MCF 10A (cell line): ENCODE results near the gene TIAL1. TPM values are rescaled to one million over a fixed set of nuclear protein-coding genes. Genes with fewer than 3 reads are reported as not detected.

Experiments used
- BruUV-seq: library from RNA; stranded (reverse); fragments of 400-500 nt; replicated peaks from 2 replicates; lab custom pipeline; 2021; lab: Mats Ljungman, UMichigan
- CTCF ChIA-PET: fragments of 300-600 bp; sonication (Branson Sonifier 250); formaldehyde crosslinking; extraction: SDS; loops from one replicate; lab custom pipeline; 2021; ENCODE audit warnings: antibody characterized with exemption, inconsistent platforms; lab: Yijun Ruan, JAX
- POLR2A ChIA-PET: fragments of 300-600, 350-650 bp; sonication (Branson Sonifier 250); formaldehyde crosslinking; extraction: SDS; loops from one replicate; lab custom pipeline; 2020; ENCODE audit warnings: antibody characterized with exemption, inconsistent platforms; lab: Yijun Ruan, JAX
- DNase-seq: peaks from one replicate; pipeline ENCODE4 v3.0.0-alpha.2; 2018; ENCODE audit not compliant: unreplicated experiment
- H3K27ac Mint-ChIP-seq: one replicate; pipeline ENCODE4 v1.8.0; 2022; ENCODE audit warnings: mild to moderate bottlenecking, low read depth, mixed read lengths; ENCODE audit not compliant: unreplicated experiment
- H3K27me3 Mint-ChIP-seq: one replicate; pipeline ENCODE4 v1.8.0; 2022; ENCODE audit warnings: mixed read lengths; ENCODE audit not compliant: insufficient read depth, unreplicated experiment
- H3K36me3 Mint-ChIP-seq: one replicate; pipeline ENCODE4 v1.8.0; 2022; ENCODE audit warnings: mild to moderate bottlenecking, moderate library complexity, mixed read lengths; ENCODE audit not compliant: insufficient read depth, unreplicated experiment
- H3K4me1 Mint-ChIP-seq: one replicate; pipeline ENCODE4 v1.8.0; 2022; ENCODE audit warnings: mixed read lengths; ENCODE audit not compliant: insufficient read depth, unreplicated experiment
- H3K4me3 Mint-ChIP-seq: one replicate; pipeline ENCODE4 v1.8.0; 2022; ENCODE audit warnings: mild to moderate bottlenecking, moderate library complexity, mixed read lengths; ENCODE audit not compliant: unreplicated experiment
- H3K9me3 Mint-ChIP-seq: one replicate; pipeline ENCODE4 v1.8.0; 2022; ENCODE audit warnings: mixed read lengths; ENCODE audit not compliant: unreplicated experiment
- intact Hi-C: fragments of 100-400 bp; cut with micrococcal nuclease; formaldehyde crosslinking; loops from 2 replicates; pipeline ENCODE4 v1.14.1; 2022
- total RNA-seq: library from RNA; stranded (reverse); gene quantifications from 2 replicates; pipeline ENCODE4 v1.2.3, GENCODE V29; 2022
- TF ChIP-seq, protein P1 (sequence below): fragments of 200-600 bp; IDR thresholded peaks from one replicate; pipeline ENCODE4 v1.8.0; 2022; ENCODE audit warnings: antibody characterized with exemption, mild to moderate bottlenecking; ENCODE audit not compliant: unreplicated experiment

Gene TIAL1
- total RNA-seq, 1 experiment from 2014 or later = 149 TPM

DNA sequence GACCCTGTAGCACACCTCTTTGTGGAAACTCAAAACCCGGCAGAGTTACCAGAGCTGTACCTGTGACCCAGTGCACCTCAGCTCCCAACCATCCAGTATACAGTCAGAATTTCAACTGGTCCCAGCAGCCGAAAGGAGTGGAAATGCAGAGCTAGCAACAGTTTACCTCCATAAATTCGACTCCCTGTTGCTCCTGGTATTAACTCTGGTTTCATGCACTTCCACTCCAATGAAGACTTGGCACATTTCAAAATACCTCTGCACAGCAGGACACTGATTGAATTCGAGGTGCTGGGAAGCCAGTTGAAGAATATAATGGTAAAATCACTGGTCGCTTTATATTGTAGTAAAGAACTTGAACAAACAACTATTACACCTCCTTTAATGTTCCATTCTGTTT, 17.9 kb upstream of the TIAL1 start:
- CTCF ChIA-PET = interaction anchor here (1.3 kb wide), 1 partner anchor 245 kb away, joined by 3 read pairs; no protein-coding TSS in a partner anchor

DNA sequence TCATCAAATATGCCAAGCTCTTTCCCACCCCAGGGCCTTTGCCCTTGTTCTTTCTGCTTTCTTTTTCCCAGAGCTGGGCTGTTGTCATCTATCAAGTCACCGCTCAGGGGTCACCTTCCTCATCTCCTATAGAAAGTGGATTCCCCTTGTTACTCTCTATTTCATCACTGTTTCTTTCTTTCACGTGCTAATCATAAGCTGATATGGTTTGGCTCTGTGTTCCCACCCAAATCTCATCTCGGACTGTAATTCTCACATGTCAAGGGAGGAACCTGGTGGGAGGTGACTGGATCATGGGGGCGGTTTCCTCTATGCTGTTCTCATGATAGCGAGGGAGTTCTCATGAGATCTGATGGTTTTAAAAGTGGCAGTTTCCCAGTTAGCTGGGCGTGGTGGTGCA, 17.0 kb upstream of the TIAL1 start:
- TF ChIP-seq, protein P1, sequence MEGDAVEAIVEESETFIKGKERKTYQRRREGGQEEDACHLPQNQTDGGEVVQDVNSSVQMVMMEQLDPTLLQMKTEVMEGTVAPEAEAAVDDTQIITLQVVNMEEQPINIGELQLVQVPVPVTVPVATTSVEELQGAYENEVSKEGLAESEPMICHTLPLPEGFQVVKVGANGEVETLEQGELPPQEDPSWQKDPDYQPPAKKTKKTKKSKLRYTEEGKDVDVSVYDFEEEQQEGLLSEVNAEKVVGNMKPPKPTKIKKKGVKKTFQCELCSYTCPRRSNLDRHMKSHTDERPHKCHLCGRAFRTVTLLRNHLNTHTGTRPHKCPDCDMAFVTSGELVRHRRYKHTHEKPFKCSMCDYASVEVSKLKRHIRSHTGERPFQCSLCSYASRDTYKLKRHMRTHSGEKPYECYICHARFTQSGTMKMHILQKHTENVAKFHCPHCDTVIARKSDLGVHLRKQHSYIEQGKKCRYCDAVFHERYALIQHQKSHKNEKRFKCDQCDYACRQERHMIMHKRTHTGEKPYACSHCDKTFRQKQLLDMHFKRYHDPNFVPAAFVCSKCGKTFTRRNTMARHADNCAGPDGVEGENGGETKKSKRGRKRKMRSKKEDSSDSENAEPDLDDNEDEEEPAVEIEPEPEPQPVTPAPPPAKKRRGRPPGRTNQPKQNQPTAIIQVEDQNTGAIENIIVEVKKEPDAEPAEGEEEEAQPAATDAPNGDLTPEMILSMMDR = no peak
- H3K4me3 Mint-ChIP-seq = no peak overlapping the region
- H3K36me3 Mint-ChIP-seq = no peaks in the 10 kb centered on the region
- no TSS peak for BruUV-seq
- POLR2A ChIA-PET = interaction anchor here (0.7 to 1.2 kb wide), 3 partner anchors 20 to 134 kb away, joined by 3 read pairs; partner anchors contain the start of gene INPP5F
- H3K27me3 Mint-ChIP-seq = no peaks in the 10 kb centered on the region
- H3K4me1 Mint-ChIP-seq = no peaks in the 10 kb centered on the region
- peaks cover 12% of the 10 kb centered on the region for H3K9me3 Mint-ChIP-seq
- no peak overlapping the region for H3K27ac Mint-ChIP-seq
- intact Hi-C loops = no loop called here
- no peak for DNase-seq
- CTCF ChIA-PET = interaction anchor here (0.6 to 1.3 kb wide), 2 partner anchors 19 to 246 kb away, joined by 3 read pairs; no protein-coding TSS in a partner anchor

More for the DNA sequence above, 17.9 kb upstream of the TIAL1 start:
- H3K4me1 Mint-ChIP-seq = no peaks in the 10 kb centered on the region
- POLR2A ChIA-PET = no interaction called here
- H3K4me3 Mint-ChIP-seq = no peak overlapping the region
- H3K27ac Mint-ChIP-seq = no peak overlapping the region
- TF ChIP-seq, protein P1 = no peak
- intact Hi-C loops = no loop called here
- no peaks in the 10 kb centered on the region for H3K36me3 Mint-ChIP-seq
- no TSS peak for BruUV-seq
- H3K9me3 Mint-ChIP-seq = peaks cover 12% of the 10 kb centered on the region
- DNase-seq = no peak
- no peaks in the 10 kb centered on the region for H3K27me3 Mint-ChIP-seq

DNA sequence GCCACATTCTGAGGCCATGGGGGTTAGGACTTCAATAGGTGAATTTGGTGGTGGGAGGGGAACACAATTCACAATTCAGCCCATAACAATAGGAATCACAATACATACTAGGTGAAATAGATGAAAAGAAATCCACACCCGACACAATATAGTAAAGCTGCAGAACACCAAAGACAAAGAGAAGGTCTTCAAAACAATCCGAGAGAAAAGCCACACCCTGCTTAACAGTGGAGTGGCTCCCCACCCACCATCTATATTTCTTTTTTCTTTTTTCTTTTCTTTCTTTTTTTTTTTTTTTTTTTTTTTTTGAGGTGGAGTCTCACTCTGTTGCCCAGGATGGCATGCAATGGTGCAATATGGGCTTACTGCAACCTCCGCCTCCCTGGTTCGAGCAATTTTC, 14.7 kb upstream of the TIAL1 start:
- DNase-seq = no peak
- intact Hi-C loops = no loop called here
- BruUV-seq = no TSS peak
- no peak overlapping the region for H3K4me3 Mint-ChIP-seq
- CTCF ChIA-PET = interaction anchor here (0.9 to 1.2 kb wide), 2 partner anchors 12 to 244 kb away, joined by 3 to 5 read pairs; no protein-coding TSS in a partner anchor
- no peaks in the 10 kb centered on the region for H3K36me3 Mint-ChIP-seq
- peaks cover 5% of the 10 kb centered on the region for H3K4me1 Mint-ChIP-seq
- H3K27me3 Mint-ChIP-seq = no peaks in the 10 kb centered on the region
- TF ChIP-seq, protein P1 = no peak
- H3K27ac Mint-ChIP-seq = no peak overlapping the region
- peaks cover 12% of the 10 kb centered on the region for H3K9me3 Mint-ChIP-seq
- POLR2A ChIA-PET = interaction anchor here (0.6 kb wide), 2 partner anchors 114 to 120 kb away, joined by 3 read pairs; partner anchors contain the start of gene INPP5F

DNA sequence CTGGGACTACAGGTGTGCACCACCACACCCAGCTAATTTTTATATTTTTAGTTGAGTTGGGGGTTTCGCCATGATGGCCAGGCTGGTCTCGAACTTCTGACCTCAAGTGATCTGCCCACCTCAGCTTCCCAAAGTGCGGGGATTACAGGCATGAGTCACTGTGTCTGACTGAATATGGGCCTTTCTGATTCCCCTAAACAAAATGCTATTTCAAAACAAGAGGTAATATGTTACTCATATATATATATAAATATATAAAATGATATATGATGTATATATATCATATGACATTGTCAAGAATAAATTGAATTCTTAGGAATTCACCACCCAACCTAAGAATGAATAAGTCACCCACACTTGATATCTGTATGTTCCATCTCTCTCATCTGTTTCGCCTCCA, 12.8 kb upstream of the TIAL1 start:
- POLR2A ChIA-PET = interaction anchor here (0.6 to 1.8 kb wide), 5 partner anchors 10 to 116 kb away, joined by 3 to 8 read pairs (median 3); partner anchors contain the start of genes BAG3 and INPP5F
- H3K4me1 Mint-ChIP-seq = peaks cover 5% of the 10 kb centered on the region

More for the DNA sequence above, 12.8 kb upstream of the TIAL1 start:
- CTCF ChIA-PET = interaction anchor here (0.6 to 3.4 kb wide), 13 partner anchors 8 to 359 kb away, joined by 3 to 37 read pairs (median 6); no protein-coding TSS in a partner anchor
- BruUV-seq = no TSS peak
- no peaks in the 10 kb centered on the region for H3K27me3 Mint-ChIP-seq
- DNase-seq = no peak
- intact Hi-C loops = loop anchor here (2.0 kb wide), 2 partner anchors 43 to 77 kb away; no protein-coding TSS in a partner anchor
- no peak overlapping the region for H3K27ac Mint-ChIP-seq
- peaks cover 12% of the 10 kb centered on the region for H3K9me3 Mint-ChIP-seq
- no peaks in the 10 kb centered on the region for H3K36me3 Mint-ChIP-seq
- TF ChIP-seq, protein P1 = no peak
- H3K4me3 Mint-ChIP-seq = no peak overlapping the region
